ENCODE data around the gene ZNF518B. TPM values are rescaled to one million over a fixed set of nuclear protein-coding genes. Genes with fewer than 3 reads are reported as not detected.

Gene ZNF518B, protein sequence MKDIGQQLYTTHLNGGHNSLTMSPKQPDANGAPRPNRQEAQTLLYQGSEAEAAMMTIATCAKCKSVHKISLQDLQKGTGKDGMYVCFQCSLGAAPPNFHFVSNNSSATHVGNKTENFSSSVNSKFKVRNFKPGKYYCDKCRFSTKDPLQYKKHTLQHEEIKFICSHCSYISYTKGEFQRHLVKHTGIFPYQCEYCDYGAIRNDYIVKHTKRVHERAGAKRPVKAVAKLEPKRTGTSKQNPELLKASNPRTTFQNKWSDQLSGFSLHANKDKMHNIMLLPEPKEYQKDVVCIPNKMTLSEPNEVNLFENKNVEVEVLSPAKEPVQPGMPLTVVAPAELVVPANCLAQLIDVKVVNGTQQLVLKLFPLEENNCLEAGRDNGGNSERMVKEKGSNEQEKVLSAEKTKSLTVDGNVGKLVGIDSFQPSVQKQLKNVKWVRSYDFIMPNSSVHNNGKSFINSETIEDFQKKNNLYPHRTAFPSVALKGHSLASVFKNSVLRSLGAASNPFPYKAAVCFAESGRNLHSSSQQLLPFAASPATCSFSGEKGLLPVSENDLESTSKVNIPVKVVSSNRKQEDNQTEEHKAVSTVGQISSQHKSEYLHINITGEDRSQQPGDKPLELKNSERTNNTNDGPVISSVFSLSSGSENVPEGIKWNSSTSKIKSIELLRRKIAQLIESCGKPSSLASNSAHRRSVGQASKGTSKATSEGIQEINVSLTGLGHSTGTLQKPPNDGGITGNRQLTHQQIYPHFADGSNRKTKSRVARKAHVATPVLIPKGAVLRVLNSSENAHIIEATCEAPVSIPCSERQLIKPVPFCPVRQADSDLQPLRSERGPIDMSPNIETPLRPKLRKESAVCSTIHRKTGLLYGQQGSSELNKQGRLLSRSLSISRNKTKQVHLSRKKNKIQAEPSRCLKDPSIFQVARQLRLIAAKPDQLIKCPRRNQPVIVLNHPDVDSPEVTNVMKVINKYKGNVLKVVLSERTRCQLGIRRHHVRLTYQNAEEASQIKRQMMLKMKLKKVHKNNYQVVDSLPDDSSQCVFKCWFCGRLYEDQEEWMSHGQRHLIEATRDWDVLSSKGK
- 10 to 100 TPM; 19.0 to 24.7 (median 19.5) TPM for total RNA-seq

DNA sequence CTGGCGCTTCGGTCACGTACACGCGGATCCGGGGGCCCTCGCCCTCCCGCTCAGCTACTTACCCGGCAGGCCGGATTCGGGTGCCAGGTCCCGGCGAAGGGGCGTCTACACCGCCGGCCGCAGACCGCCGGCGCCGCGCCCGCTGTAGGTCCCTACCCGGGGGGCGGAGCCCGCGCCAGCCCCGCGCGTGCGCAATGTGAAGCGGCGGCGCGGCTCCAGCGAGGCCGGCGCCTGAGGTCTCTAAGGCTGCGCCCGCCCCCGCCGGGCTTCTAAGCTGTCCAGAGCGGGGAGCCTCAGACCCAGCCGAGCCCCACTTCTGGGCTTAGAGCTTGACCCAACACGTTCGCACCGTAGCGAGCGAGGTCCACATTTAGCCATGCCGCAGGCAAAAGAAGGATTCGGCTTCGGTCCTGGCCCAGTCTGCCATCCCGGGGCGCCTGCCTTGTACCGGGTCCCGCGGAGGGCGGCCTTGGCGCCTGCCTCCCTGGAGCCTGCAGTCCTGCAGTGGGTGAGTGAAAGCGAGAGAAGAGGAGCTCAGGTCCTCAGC, at the start of gene ZNF518B:
Gene ZNF518B, minus strand, starts transcription at position 172 of the 547 bp plus-strand sequence. CDS start 11,098 bp downstream, outside the sequence.
- peak in 1 of 2 donors; percentile 32 for DNase-seq (ENCODE audit: low spot score in 2 of 2)
- Histone ChIP-seq H3K27ac (peak within 1 kb of the TSS; percentile 50 to 58), H3K4me3 (peak within 1 kb of the TSS; percentile 49 to 79 (median 61)), H3K36me3 (no peaks in the 10 kb centered on the region), H3K4me1 (no peaks in the 10 kb centered on the region), H3K27me3 (peaks cover 7 to 29% of the 10 kb centered on the region in 2 donors), H3K9me3 (peaks cover 0 to 6% of the 10 kb centered on the region in 2 donors)
- TF ChIP-seq POLR2AphosphoS5 (IDR thresholded peaks at IDR 0.05), result no peak
- TF ChIP-seq POLR2A (IDR thresholded peaks at IDR 0.05), result no peak
- TF ChIP-seq, protein P1, sequence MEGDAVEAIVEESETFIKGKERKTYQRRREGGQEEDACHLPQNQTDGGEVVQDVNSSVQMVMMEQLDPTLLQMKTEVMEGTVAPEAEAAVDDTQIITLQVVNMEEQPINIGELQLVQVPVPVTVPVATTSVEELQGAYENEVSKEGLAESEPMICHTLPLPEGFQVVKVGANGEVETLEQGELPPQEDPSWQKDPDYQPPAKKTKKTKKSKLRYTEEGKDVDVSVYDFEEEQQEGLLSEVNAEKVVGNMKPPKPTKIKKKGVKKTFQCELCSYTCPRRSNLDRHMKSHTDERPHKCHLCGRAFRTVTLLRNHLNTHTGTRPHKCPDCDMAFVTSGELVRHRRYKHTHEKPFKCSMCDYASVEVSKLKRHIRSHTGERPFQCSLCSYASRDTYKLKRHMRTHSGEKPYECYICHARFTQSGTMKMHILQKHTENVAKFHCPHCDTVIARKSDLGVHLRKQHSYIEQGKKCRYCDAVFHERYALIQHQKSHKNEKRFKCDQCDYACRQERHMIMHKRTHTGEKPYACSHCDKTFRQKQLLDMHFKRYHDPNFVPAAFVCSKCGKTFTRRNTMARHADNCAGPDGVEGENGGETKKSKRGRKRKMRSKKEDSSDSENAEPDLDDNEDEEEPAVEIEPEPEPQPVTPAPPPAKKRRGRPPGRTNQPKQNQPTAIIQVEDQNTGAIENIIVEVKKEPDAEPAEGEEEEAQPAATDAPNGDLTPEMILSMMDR (IDR thresholded peaks at IDR 0.05), result no peak
- intact Hi-C loops (cut with DNase I; ENCODE audit: low total_unique reads), result no loop called here

DNA sequence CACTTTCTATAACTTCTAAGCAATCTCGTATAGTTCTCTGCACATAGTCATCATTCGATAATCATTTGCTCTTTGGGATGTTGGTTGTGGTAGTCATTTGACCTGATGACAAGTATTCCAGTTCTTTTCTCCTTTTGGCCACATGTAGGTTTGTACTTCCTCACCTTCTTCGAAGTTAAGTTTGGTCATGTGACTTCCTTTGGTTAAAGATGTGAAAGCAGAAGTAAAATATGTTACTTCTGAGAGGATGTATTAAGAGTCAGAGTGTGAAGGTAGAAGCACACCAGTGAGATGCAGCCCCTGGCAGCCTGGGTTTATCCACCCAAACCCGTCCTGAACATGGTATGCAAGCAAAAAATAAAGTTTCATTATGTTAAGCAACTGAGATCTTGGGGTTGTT, 48.9 kb upstream of the ZNF518B start:
- TF ChIP-seq POLR2AphosphoS5 (IDR thresholded peaks at IDR 0.05) (no peak), POLR2A (IDR thresholded peaks at IDR 0.05) (no peak)
- TF ChIP-seq, protein P1 (IDR thresholded peaks at IDR 0.05), result no peak

DNA sequence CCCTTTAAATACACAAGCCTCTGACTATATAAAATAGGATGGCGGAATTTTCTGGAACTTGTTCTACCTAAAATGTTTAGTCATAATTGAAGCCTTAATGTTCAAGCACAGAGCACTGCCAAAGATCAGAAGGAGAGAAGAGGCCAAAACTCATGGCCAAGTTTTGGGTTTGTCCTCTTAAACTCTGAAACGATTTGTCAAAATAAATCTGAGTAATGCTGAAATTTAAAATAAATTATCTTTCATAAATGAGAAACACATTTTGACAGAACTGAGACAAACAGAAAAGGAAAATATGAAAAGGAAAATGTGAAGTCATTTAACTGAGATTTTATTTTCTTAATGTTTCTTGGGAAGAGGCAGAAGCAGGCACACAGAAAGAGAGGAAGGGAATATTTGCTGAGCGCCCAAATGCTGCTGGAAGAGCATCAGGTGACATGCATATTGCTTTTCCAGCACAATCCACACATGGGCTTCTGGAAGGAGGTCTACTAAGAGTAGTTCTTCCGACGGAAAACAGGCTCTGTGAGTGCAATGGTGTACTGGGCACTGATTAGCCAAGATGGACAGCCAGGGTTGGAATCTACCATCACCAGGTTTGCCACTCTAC, 47.4 kb upstream of the ZNF518B start:
- intact Hi-C loops (cut with DNase I; ENCODE audit: low total_unique reads), result no loop called here
- Histone ChIP-seq H3K9me3 (no peaks in the 10 kb centered on the region), H3K27ac (no peak overlapping the region), H3K4me1 (no peaks in the 10 kb centered on the region), H3K36me3 (no peaks in the 10 kb centered on the region), H3K4me3 (no peak overlapping the region), H3K27me3 (no peaks in the 10 kb centered on the region)
- TF ChIP-seq POLR2A (IDR thresholded peaks at IDR 0.05) (no peak), POLR2AphosphoS5 (IDR thresholded peaks at IDR 0.05) (no peak)
- TF ChIP-seq, protein P1 (IDR thresholded peaks at IDR 0.05), result no peak
- DNase-seq (ENCODE audit: low spot score in 2 of 2), result no peak

More for the DNA sequence above, 48.9 kb upstream of the ZNF518B start:
- DNase-seq (ENCODE audit: low spot score in 2 of 2), result no peak
- H3K4me1 ChIP-seq, result no peaks in the 10 kb centered on the region
- H3K27ac ChIP-seq, result no peak overlapping the region
- H3K36me3 ChIP-seq, result no peaks in the 10 kb centered on the region
- no peak overlapping the region for H3K4me3 ChIP-seq
- intact Hi-C loops (cut with DNase I; ENCODE audit: low total_unique reads), result no loop called here
- H3K27me3 ChIP-seq, result no peaks in the 10 kb centered on the region
- H3K9me3 ChIP-seq, result no peaks in the 10 kb centered on the region

DNA sequence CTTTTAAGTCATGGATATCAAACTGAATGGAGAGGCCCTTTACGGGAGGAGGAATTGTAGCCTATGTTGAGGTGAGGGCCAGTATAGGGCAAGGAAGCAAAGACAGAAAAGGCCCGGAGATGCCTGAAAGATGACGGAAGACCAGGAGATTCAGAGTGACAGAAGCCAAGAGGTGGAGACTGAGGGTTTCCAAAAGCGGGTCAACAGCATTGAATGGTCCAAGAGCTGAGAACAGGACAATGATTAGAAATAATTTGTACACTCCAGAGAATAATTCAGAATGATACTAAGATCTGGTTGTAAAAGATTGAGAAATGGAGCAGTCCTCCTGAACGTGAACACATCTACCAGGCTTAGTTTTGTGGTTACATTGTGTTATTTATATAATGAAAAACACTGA, 45.5 kb upstream of the ZNF518B start:
- TF ChIP-seq POLR2A (IDR thresholded peaks at IDR 0.05), result no peak
- TF ChIP-seq, protein P1 (IDR thresholded peaks at IDR 0.05), result no peak
- DNase-seq (ENCODE audit: low spot score in 2 of 2), result no peak
- no peaks in the 10 kb centered on the region for H3K36me3 ChIP-seq
- H3K9me3 ChIP-seq, result no peaks in the 10 kb centered on the region
- H3K4me3 ChIP-seq, result no peak overlapping the region
- no peaks in the 10 kb centered on the region for H3K4me1 ChIP-seq
- H3K27ac ChIP-seq, result no peak overlapping the region
- intact Hi-C loops (cut with DNase I; ENCODE audit: low total_unique reads), result no loop called here
- no peaks in the 10 kb centered on the region for H3K27me3 ChIP-seq

All from breast epithelium (tissue), 4 donors.